DND-41 (cell line): ENCODE data around the gene LHFPL2.

Experiments used
- CTCF ChIP-seq: IDR thresholded peaks from 2 replicates; pipeline ENCODE4 v1.5.1; 2012; ENCODE audit warnings: borderline replicate concordance, low read length, moderate library complexity, mild to moderate bottlenecking; ENCODE audit not compliant: poor library complexity, severe bottlenecking; ENCODE audit errors: extremely low read depth
- EZH2 ChIP-seq: IDR thresholded peaks from 3 replicates; pipeline ENCODE4 v1.6.1; 2012; ENCODE audit warnings: borderline replicate concordance, low read depth, mild to moderate bottlenecking, moderate library complexity, low read length, inconsistent platforms; ENCODE audit not compliant: severe bottlenecking

GRCh38 chr5:78554670-78555069 is 93.9 kb downstream of the LHFPL2 start:
- TF ChIP-seq CTCF (no peak), EZH2 (no peak)
